Measurements from ENCODE around the gene PLCE1.

DNA sequence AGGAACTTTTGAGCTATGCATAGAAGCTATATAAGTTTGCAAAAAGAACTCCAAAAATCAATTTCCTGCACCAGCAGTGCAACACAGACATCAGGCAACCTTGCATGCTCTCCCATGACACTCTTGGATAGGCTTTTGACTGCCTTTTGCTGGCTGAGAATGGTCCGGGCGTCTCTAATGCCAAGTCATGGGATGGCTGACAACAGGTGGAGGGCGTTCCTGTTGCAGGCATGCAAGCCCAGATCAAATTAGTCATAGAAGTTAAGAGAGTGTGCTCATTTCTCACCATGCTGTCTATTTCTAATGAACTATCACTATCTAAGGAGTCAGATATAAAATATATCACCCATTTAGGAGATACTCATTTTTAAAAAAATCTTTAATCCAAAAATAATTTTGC, 8.4 kb downstream of the PLCE1 start:
- TF ChIP-seq ZNF282 (IDR thresholded peaks at IDR 0.05; ENCODE audit: partially characterized antibody): no peak
- TF ChIP-seq REPIN1 (CRISPR knock-in tag; IDR thresholded peaks at IDR 0.05; ENCODE audit: borderline replicate concordance, low read depth): no peak
- TF ChIP-seq ZNF781 (CRISPR knock-in tag; IDR thresholded peaks at IDR 0.05; ENCODE audit: borderline replicate concordance, not compliant biosample characterization): no peak
- TF ChIP-seq CHD4 (IDR thresholded peaks at IDR 0.05; ENCODE audit: borderline replicate concordance, low read length): no peak
- TF ChIP-seq, protein P1, sequence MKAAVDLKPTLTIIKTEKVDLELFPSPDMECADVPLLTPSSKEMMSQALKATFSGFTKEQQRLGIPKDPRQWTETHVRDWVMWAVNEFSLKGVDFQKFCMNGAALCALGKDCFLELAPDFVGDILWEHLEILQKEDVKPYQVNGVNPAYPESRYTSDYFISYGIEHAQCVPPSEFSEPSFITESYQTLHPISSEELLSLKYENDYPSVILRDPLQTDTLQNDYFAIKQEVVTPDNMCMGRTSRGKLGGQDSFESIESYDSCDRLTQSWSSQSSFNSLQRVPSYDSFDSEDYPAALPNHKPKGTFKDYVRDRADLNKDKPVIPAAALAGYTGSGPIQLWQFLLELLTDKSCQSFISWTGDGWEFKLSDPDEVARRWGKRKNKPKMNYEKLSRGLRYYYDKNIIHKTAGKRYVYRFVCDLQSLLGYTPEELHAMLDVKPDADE (CRISPR knock-in tag; IDR thresholded peaks at IDR 0.05): no peak
- TF ChIP-seq EED (CRISPR knock-in tag; IDR thresholded peaks at IDR 0.05): no peak
- TF ChIP-seq, protein P2, sequence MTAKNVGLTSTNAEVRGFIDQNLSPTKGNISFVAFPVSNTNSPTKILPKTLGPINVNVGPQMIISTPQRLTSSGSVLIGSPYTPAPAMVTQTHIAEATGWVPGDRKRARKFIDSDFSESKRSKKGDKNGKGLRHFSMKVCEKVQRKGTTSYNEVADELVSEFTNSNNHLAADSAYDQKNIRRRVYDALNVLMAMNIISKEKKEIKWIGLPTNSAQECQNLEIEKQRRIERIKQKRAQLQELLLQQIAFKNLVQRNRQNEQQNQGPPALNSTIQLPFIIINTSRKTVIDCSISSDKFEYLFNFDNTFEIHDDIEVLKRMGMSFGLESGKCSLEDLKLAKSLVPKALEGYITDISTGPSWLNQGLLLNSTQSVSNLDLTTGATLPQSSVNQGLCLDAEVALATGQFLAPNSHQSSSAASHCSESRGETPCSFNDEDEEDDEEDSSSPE (CRISPR knock-in tag; IDR thresholded peaks at IDR 0.05): no peak
- TF ChIP-seq, protein P3, sequence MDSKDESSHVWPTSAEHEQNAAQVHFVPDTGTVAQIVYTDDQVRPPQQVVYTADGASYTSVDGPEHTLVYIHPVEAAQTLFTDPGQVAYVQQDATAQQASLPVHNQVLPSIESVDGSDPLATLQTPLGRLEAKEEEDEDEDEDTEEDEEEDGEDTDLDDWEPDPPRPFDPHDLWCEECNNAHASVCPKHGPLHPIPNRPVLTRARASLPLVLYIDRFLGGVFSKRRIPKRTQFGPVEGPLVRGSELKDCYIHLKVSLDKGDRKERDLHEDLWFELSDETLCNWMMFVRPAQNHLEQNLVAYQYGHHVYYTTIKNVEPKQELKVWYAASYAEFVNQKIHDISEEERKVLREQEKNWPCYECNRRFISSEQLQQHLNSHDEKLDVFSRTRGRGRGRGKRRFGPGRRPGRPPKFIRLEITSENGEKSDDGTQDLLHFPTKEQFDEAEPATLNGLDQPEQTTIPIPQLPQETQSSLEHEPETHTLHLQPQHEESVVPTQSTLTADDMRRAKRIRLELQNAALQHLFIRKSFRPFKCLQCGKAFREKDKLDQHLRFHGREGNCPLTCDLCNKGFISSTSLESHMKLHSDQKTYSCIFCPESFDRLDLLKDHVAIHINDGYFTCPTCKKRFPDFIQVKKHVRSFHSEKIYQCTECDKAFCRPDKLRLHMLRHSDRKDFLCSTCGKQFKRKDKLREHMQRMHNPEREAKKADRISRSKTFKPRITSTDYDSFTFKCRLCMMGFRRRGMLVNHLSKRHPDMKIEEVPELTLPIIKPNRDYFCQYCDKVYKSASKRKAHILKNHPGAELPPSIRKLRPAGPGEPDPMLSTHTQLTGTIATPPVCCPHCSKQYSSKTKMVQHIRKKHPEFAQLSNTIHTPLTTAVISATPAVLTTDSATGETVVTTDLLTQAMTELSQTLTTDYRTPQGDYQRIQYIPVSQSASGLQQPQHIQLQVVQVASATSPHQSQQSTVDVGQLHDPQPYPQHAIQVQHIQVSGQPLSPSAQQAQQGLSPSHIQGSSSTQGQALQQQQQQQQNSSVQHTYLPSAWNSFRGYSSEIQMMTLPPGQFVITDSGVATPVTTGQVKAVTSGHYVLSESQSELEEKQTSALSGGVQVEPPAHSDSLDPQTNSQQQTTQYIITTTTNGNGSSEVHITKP (CRISPR knock-in tag; IDR thresholded peaks at IDR 0.05; ENCODE audit: low read depth): no peak
- TF ChIP-seq POLR2A (IDR thresholded peaks at IDR 0.05; ENCODE audit: insufficient read depth in 1 of 2, low read depth in 2 of 2, low read length in 2 of 2): no peak
- TF ChIP-seq FOXM1 (CRISPR knock-in tag; IDR thresholded peaks at IDR 0.05): no peak
